ENCODE measurements around the gene JAZF1.

GRCh38 chr7:27788437-27788836 lies 392.2 kb downstream of the JAZF1 start:
- no peak for TF ChIP-seq TCF12 (IDR thresholded peaks at IDR 0.05; ENCODE audit: low read depth)
- TF ChIP-seq TEAD4 (IDR thresholded peaks at IDR 0.05), result no peak
- no peak for TF ChIP-seq CEBPB (IDR thresholded peaks at IDR 0.05)
- no peak for TF ChIP-seq FOXM1 (IDR thresholded peaks at IDR 0.05; ENCODE audit: borderline replicate concordance, low read depth)
